Mammary epithelial cell (primary cell): ENCODE results near the gene MAML3.

Experiments used
- CTCF ChIP-seq, 2 donors: IDR thresholded peaks in 1 of 2; conservative IDR thresholded peaks in 1 of 2; 2 replicates each; pipeline ENCODE4 v1.5.1; 2011 to 2012; ENCODE audit warnings: inconsistent platforms in 2 of 2, low read length in 2 of 2, mild to moderate bottlenecking in 2 of 2, control low read depth in 1 of 2, low read depth in 1 of 2; ENCODE audit not compliant: insufficient read depth in 1 of 2; ENCODE audit errors: extremely low read depth in 1 of 2
- EZH2 ChIP-seq: IDR thresholded peaks from 2 replicates; pipeline ENCODE4 v1.6.1; 2012; ENCODE audit warnings: low read length, inconsistent platforms, borderline replicate concordance

GRCh38 chr4:140156529-140157171, 2.7 kb upstream of the MAML3 start:
- no peak for TF ChIP-seq CTCF (conservative IDR thresholded peaks at IDR 0.05 in 1 of 2, IDR thresholded peaks at IDR 0.05 in 1 of 2; ENCODE audit: extremely low read depth in 1 of 2, insufficient read depth in 1 of 2, low read depth in 1 of 2, low read length in 2 of 2)
- no peak for TF ChIP-seq EZH2
